KMS-11 (cell line): ENCODE measurements around the gene EXOC4.

Experiments used
- H2AFZ ChIP-seq: fragments of 200-600 bp; sonication (generic); 2 replicates; pipeline ENCODE4 v1.6.1; 2016; ENCODE audit warnings: antibody characterized with exemption, mixed run types, low read depth
- H3K27ac ChIP-seq: fragments of 200-600 bp; sonication (generic); 2 replicates; pipeline ENCODE4 v1.6.1; 2016; ENCODE audit warnings: mild to moderate bottlenecking, mixed run types
- H3K27me3 ChIP-seq: fragments of 200-600 bp; sonication (generic); 2 replicates; pipeline ENCODE4 v1.6.1; 2017; ENCODE audit warnings: mild to moderate bottlenecking, low read depth, mixed run types, moderate library complexity; ENCODE audit not compliant: insufficient read depth
- H3K36me3 ChIP-seq: fragments of 200-600 bp; sonication (generic); 2 replicates; pipeline ENCODE4 v1.6.1; 2017; ENCODE audit warnings: mild to moderate bottlenecking, mixed run types; ENCODE audit not compliant: insufficient read depth
- H3K4me1 ChIP-seq: fragments of 200-600 bp; sonication (generic); 2 replicates; pipeline ENCODE4 v1.6.1; 2016; ENCODE audit warnings: mild to moderate bottlenecking, low read depth, mixed run types; ENCODE audit not compliant: poor library complexity, severe bottlenecking
- H3K4me2 ChIP-seq: fragments of 200-600 bp; sonication (generic); 2 replicates; pipeline ENCODE4 v1.7.0; 2016; ENCODE audit warnings: mild to moderate bottlenecking, mixed run types
- H3K4me3 ChIP-seq: fragments of 200-600 bp; sonication (generic); IDR thresholded peaks from 2 replicates; pipeline ENCODE4 v1.6.1; 2017; ENCODE audit warnings: low read depth, low read length, mixed read lengths; ENCODE audit not compliant: insufficient read depth
- H3K79me2 ChIP-seq: fragments of 200-600 bp; sonication (generic); 2 replicates; pipeline ENCODE4 v1.6.1; 2016; ENCODE audit warnings: low read depth, mixed run types; ENCODE audit not compliant: insufficient read depth
- H3K9ac ChIP-seq: fragments of 200-600 bp; sonication (generic); 2 replicates; pipeline ENCODE4 v1.6.1; 2016; ENCODE audit warnings: mild to moderate bottlenecking, mixed run types
- H4K20me1 ChIP-seq: fragments of 200-600 bp; sonication (generic); 2 replicates; pipeline ENCODE4 v1.6.1; 2016; ENCODE audit warnings: mild to moderate bottlenecking, mixed run types; ENCODE audit not compliant: insufficient read depth
- TF ChIP-seq, protein P1 (sequence below): fragments of 200-600 bp; sonication (generic); conservative IDR thresholded peaks from 2 replicates; pipeline ENCODE4 v1.6.1; 2017; ENCODE audit warnings: low read depth, mild to moderate bottlenecking, antibody characterized with exemption, low read length, moderate library complexity, mixed read lengths

The EXOC4 gene

DNA sequence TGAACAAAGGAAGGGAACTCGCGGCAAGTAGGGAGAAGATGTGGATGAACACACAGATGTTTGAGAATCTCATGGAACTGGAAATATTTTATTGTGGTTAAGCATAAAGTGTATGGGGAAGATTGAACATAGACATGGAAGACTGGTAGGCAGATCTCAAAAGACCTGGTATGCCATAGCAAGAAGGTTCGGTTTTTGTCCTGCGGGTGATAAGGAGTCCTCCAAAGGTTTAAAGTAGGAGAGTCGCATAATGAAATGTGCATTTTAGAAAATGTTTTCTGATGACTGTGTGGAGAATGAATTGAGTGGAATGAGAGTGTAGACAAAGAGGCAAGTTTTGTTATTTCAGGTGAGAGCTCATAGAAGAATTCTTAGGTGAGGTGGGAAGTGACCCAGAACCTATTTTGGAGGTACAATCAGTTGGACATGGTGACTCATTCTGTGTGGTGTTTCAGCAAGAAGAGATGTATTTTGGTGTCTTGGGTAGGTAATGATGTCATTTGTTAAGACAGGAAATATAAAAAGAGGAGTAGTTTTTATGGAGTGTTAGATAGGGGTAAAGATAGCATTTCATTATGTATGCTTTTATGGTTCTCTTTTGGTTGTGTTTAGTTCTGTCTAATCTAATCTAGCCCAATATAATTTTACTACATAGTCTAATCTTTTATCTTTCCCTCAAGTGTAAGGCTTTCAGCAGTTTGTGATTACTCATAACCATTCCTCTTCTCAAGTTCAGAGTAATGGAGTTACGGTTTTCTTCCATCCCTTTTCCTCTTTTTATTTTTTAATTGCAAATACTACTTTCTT is 239.2 kb downstream of the EXOC4 start:
- H3K9ac ChIP-seq: no peak overlapping the region
- no peak overlapping the region for H3K27ac ChIP-seq
- no peaks in the 10 kb centered on the region for H3K27me3 ChIP-seq
- H2AFZ ChIP-seq: no peak overlapping the region
- no peaks in the 10 kb centered on the region for H3K4me1 ChIP-seq
- H4K20me1 ChIP-seq: no peaks in the 10 kb centered on the region
- H3K4me2 ChIP-seq: no peak overlapping the region
- H3K4me3 ChIP-seq: no peak overlapping the region
- no peaks in the 10 kb centered on the region for H3K36me3 ChIP-seq
- TF ChIP-seq, protein P1, sequence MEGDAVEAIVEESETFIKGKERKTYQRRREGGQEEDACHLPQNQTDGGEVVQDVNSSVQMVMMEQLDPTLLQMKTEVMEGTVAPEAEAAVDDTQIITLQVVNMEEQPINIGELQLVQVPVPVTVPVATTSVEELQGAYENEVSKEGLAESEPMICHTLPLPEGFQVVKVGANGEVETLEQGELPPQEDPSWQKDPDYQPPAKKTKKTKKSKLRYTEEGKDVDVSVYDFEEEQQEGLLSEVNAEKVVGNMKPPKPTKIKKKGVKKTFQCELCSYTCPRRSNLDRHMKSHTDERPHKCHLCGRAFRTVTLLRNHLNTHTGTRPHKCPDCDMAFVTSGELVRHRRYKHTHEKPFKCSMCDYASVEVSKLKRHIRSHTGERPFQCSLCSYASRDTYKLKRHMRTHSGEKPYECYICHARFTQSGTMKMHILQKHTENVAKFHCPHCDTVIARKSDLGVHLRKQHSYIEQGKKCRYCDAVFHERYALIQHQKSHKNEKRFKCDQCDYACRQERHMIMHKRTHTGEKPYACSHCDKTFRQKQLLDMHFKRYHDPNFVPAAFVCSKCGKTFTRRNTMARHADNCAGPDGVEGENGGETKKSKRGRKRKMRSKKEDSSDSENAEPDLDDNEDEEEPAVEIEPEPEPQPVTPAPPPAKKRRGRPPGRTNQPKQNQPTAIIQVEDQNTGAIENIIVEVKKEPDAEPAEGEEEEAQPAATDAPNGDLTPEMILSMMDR: no peak
- no peaks in the 10 kb centered on the region for H3K79me2 ChIP-seq

DNA sequence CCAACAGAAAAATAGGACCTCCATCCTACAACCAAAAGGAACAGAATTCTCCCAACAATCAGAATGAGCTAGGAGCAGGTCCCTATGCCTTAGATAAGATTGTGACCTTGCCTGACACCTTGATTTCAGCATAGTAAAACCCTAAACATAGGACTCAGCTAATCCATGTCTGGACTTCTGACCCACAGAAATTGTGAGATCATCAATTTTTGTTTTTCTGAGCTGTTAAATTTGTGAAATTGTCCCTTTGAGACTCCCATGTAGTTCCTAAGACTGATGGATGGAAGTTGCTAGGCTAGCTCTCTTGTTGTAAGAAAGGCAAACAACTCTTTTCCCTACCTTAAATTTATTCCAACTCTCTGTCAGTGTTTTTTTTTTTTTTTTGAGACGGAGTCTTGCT is 244.2 kb downstream of the EXOC4 start:
- Histone ChIP-seq H3K36me3 (no peaks in the 10 kb centered on the region), H3K27ac (no peak overlapping the region), H4K20me1 (no peaks in the 10 kb centered on the region), H2AFZ (no peak overlapping the region), H3K27me3 (no peaks in the 10 kb centered on the region), H3K4me2 (no peak overlapping the region), H3K79me2 (no peaks in the 10 kb centered on the region), H3K9ac (no peak overlapping the region), H3K4me1 (no peaks in the 10 kb centered on the region), H3K4me3 (no peak overlapping the region)
- TF ChIP-seq, protein P1: no peak

DNA sequence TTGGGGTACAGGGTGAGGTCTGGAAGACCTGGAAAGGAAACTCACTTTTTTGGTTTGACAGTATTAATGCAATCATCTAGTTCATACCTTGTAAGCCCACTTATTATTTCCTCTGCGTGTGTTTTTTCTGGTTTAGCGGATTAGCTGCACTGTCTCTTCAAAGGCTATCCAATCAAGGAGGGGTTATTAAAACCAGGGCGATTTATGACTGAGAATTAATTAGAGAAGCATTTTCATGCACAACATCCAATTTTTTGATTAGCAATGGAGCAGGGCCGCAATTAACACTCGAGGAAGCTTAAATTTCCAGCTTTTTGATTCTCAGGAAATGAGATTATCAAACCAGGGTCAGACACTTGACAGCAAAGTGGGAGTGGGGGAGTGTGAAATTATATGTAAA is 248.9 kb downstream of the EXOC4 start:
- Histone ChIP-seq H3K4me2 (no peak overlapping the region), H3K4me1 (no peaks in the 10 kb centered on the region)

DNA sequence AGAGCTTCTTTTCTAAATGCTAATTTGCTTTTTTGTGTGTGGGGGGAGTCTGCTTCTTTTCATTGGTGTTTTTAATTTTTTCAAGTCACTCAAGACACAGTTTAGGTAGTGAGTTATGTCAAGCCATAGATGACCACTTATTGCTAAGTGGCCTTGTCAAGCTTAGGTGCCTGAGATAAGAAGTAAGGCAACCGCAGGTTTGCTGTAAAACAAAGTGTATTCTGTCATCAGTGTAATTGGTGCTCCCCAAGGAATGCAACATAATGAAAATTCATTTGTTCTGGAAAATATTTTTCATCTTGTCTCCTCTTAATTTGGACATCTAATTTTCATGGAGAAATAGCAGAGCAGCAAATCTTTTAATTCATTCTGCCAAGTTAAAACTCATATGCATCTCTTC is 249.6 kb downstream of the EXOC4 start:
- Histone ChIP-seq H3K4me3 (no peak overlapping the region), H3K36me3 (no peaks in the 10 kb centered on the region), H3K27ac (no peak overlapping the region), H3K4me2 (no peak overlapping the region), H3K27me3 (no peaks in the 10 kb centered on the region), H4K20me1 (no peaks in the 10 kb centered on the region), H2AFZ (no peak overlapping the region), H3K4me1 (no peaks in the 10 kb centered on the region), H3K9ac (no peak overlapping the region), H3K79me2 (no peaks in the 10 kb centered on the region)
- TF ChIP-seq, protein P1: no peak

More for the DNA sequence above, 248.9 kb downstream of the EXOC4 start:
- Histone ChIP-seq H2AFZ (no peak overlapping the region), H4K20me1 (no peaks in the 10 kb centered on the region), H3K9ac (no peak overlapping the region), H3K27ac (no peak overlapping the region), H3K27me3 (no peaks in the 10 kb centered on the region), H3K36me3 (no peaks in the 10 kb centered on the region), H3K79me2 (no peaks in the 10 kb centered on the region), H3K4me3 (no peak overlapping the region)
- TF ChIP-seq, protein P1: no peak
